ENCODE measurements around the gene OPN1LW.

- TF ChIP-seq CTCF (IDR thresholded peaks at IDR 0.05; ENCODE audit: extremely low read depth in 1 of 2, insufficient read depth in 1 of 2, low read depth in 1 of 2, low read length in 2 of 2) (no peak), EZH2 (IDR thresholded peaks at IDR 0.05; ENCODE audit: borderline replicate concordance, low read depth, low read length, severe bottlenecking) (no peak), POLR2AphosphoS5 (IDR thresholded peaks at IDR 0.05; ENCODE audit: insufficient read depth, low read depth, low read length) (no peak), POLR2A (IDR thresholded peaks at IDR 0.05; ENCODE audit: low read depth, low read length) (no peak), MAX (IDR thresholded peaks at IDR 0.05; ENCODE audit: insufficient read depth, insufficient read length) (no peak), JUN (IDR thresholded peaks at IDR 0.05; ENCODE audit: borderline replicate concordance, insufficient read depth, insufficient read length, low read depth) (no peak)
These were observed 22.8 kb upstream of the OPN1LW start for GRCh38 chrX:154121207-154121606.

Measured in endothelial cell of umbilical vein (primary cell).